HCEC 1CT (cell line): ENCODE results near the gene CHST13.

ENCODE experiments used
- DNase-seq: peaks from one replicate; pipeline ENCODE4 v3.0.0-alpha.2; 2017

CHST13 gene

GRCh38 chr3:126523745-126524428, at the start of gene CHST13:
Gene CHST13, plus strand, starts transcription at chr3:126524155. Its CDS starts 178 bp downstream, at chr3:126524333.
- DNase-seq = no peak

- peak; percentile 37 for DNase-seq
Measured at GRCh38 chr3:126474498-126475412, 49.2 kb upstream of the CHST13 start.

- peak; percentile 93 for DNase-seq
Measured at GRCh38 chr3:126475413-126476114, 48.4 kb upstream of the CHST13 start, which contains the start of gene ZXDC. Gene ZXDC, minus strand, starts transcription at chr3:126475891. Its CDS starts 26 bp downstream, at chr3:126475865.

- peak; percentile 6 for DNase-seq
Measured at GRCh38 chr3:126476166-126477060, 47.5 kb upstream of the CHST13 start.

GRCh38 chr3:126477061-126477380, 46.9 kb upstream of the CHST13 start:
- DNase-seq = no peak

GRCh38 chr3:126478581-126479310, 45.2 kb upstream of the CHST13 start:
- no peak for DNase-seq

GRCh38 chr3:126479642-126480041, 44.3 kb upstream of the CHST13 start:
- DNase-seq = no peak

- DNase-seq = no peak
Measured at GRCh38 chr3:126480206-126480605, 43.7 kb upstream of the CHST13 start.

- DNase-seq = no peak
Measured at GRCh38 chr3:126480861-126481260, 43.1 kb upstream of the CHST13 start.

GRCh38 chr3:126481808-126482502, 42.0 kb upstream of the CHST13 start:
- no peak for DNase-seq

GRCh38 chr3:126482503-126483255, 41.3 kb upstream of the CHST13 start:
- DNase-seq = no peak

- DNase-seq = no peak
Measured at GRCh38 chr3:126483321-126483761, 40.6 kb upstream of the CHST13 start.

GRCh38 chr3:126484148-126484547, 39.8 kb upstream of the CHST13 start:
- DNase-seq = no peak

GRCh38 chr3:126484662-126485061, 39.3 kb upstream of the CHST13 start:
- DNase-seq = no peak

- DNase-seq = no peak
Measured at GRCh38 chr3:126485176-126485897, 38.6 kb upstream of the CHST13 start.

GRCh38 chr3:126485956-126486355, 38.0 kb upstream of the CHST13 start:
- no peak for DNase-seq

GRCh38 chr3:126486360-126486847, 37.6 kb upstream of the CHST13 start:
- no peak for DNase-seq

GRCh38 chr3:126487151-126487771, 36.7 kb upstream of the CHST13 start:
- DNase-seq = no peak

GRCh38 chr3:126488185-126488584, 35.8 kb upstream of the CHST13 start:
- DNase-seq = no peak
